Stomach smooth muscle (tissue), 2 donors: ENCODE data around the gene CCL2.
"Not testable (repeated sequence)": the region's sequence is repeated elsewhere in the genome, so short reads cannot be mapped to it uniquely, and the experiment has no call there.

Experiments
- H3K27ac ChIP-seq: one replicate; pipeline ENCODE4 v1.7.0; 2013; ENCODE audit warnings: mild to moderate bottlenecking, low read length, inconsistent platforms
- H3K27me3 ChIP-seq, 2 donors: one replicate each; pipeline ENCODE4 v1.7.0; 2013; ENCODE audit warnings: low read length in 2 of 2; ENCODE audit not compliant: insufficient read depth in 2 of 2, control insufficient read depth in 1 of 2
- H3K36me3 ChIP-seq, 2 donors: one replicate each; pipeline ENCODE4 v1.7.0; 2013; ENCODE audit warnings: low read length in 2 of 2; ENCODE audit not compliant: control insufficient read depth in 2 of 2, insufficient read depth in 2 of 2
- H3K4me1 ChIP-seq: one replicate; pipeline ENCODE4 v1.7.0; 2013; ENCODE audit warnings: low read length; ENCODE audit not compliant: control insufficient read depth, insufficient read depth
- H3K4me3 ChIP-seq, 2 donors: one replicate each; pipeline ENCODE4 v1.7.0; 2013; ENCODE audit warnings: low read length in 2 of 2
- H3K9ac ChIP-seq, 2 donors: one replicate each; pipeline ENCODE4 v1.7.0; 2013; ENCODE audit warnings: low read length in 2 of 2, mild to moderate bottlenecking in 1 of 2
- H3K9me3 ChIP-seq, 2 donors: one replicate each; pipeline ENCODE4 v1.7.0; 2013; ENCODE audit warnings: low read length in 2 of 2; ENCODE audit not compliant: control insufficient read depth in 2 of 2
- donor health status: healthy.
- donor health status: Pancreatic carcinoma.

Gene CCL2

GRCh38 chr17:34225046-34225445 lies 30.0 kb upstream of the CCL2 start:
- Histone ChIP-seq H3K36me3 (no peaks in the 10 kb centered on the region), H3K27ac (no peak overlapping the region), H3K9ac (no peak overlapping the region), H3K9me3 (no peaks in the 10 kb centered on the region), H3K4me1 (no peaks in the 10 kb centered on the region), H3K27me3 (no peaks in the 10 kb centered on the region), H3K4me3 (no peak overlapping the region)

DNA sequence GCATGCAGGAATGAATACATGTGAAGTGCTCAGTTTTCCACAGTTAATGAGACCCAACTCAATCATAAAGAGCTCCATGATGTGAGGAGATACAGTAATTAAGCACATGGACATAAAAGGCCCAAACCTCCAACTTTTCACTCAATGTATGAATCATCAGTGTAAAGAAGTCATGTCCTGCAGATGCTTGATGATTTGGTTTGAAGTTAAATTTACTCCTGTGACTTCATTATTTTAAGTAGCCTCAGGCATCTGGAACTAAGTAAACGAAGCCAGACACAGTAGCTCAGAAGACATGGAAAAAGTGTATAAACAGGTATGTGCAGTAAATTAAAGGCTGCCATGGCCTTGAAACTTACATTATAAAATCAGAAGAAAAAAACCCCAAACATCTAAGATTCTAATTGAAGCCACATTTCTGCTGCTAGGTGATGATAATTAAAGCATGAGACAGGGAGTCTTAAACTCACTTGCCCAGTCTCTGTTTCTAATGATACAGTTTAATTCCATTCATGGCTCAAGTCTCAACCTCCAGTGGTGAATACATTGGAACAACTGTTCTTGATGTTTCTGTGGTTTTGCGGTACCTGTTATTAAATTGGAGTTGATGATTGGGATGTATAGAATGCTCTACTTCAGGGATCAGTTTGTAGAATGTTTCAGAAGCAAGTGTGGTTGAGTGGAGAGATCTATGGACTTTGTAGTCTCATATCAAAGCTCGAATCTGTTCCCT lies 28.9 kb upstream of the CCL2 start:
- Histone ChIP-seq H3K36me3 (no peaks in the 10 kb centered on the region), H3K4me3 (no peak overlapping the region), H3K27ac (no peak overlapping the region), H3K9ac (no peak overlapping the region), H3K4me1 (no peaks in the 10 kb centered on the region), H3K27me3 (no peaks in the 10 kb centered on the region), H3K9me3 (no peaks in the 10 kb centered on the region)

DNA sequence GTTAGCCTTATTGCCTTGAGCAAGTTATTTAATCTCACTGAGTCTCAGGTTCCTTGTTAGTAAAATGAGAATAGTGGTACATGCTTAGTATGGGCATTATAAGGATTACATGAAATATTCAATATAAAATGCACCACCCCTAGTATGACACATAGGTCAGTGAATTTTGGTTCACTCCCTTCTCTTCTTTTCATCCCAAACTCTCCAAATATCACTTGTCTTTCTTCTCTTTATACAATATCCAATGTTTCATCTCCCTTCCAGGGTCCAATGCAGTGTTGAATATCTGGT lies 28.4 kb upstream of the CCL2 start:
- Histone ChIP-seq H3K4me3 (no peak overlapping the region), H3K9ac (no peak overlapping the region), H3K4me1 (no peaks in the 10 kb centered on the region), H3K27ac (no peak overlapping the region), H3K9me3 (no peaks in the 10 kb centered on the region), H3K36me3 (no peaks in the 10 kb centered on the region), H3K27me3 (no peaks in the 10 kb centered on the region)

- H3K4me3 ChIP-seq, H3K4me1 ChIP-seq, H3K27ac ChIP-seq, H3K9me3 ChIP-seq, H3K36me3 ChIP-seq, H3K27me3 ChIP-seq, H3K9ac ChIP-seq: not testable (repeated sequence)
These were observed 27.8 kb upstream of the CCL2 start for GRCh38 chr17:34227293-34227692.

DNA sequence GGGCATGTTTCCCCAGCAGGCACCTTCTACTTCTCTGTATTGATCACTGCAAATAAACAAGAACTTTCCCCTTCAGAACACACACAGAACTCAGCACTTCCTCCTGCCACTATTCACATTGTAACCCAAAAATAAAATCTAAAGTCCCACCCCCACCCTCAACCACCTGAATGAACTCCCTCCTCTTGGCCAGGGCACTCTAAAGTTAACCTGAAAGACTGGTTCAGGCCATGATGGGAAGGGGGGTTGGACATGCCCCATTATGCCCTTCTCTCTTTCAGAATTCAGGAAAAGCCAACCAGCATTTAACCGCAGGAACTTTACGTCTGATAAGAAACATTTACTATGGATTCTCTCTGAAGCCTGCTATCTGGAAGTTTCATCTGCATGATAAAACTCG lies 27.4 kb upstream of the CCL2 start:
- H3K9ac ChIP-seq, result no peak overlapping the region

GRCh38 chr17:34228781-34229180 lies 26.3 kb upstream of the CCL2 start:
- Histone ChIP-seq H3K27me3 (no peaks in the 10 kb centered on the region), H3K9me3 (no peaks in the 10 kb centered on the region), H3K4me3 (no peak overlapping the region), H3K9ac (no peak overlapping the region), H3K27ac (no peak overlapping the region), H3K4me1 (peaks cover 5% of the 10 kb centered on the region), H3K36me3 (no peaks in the 10 kb centered on the region)

More for the DNA sequence above, 27.4 kb upstream of the CCL2 start:
- Histone ChIP-seq H3K27ac (no peak overlapping the region), H3K4me1 (no peaks in the 10 kb centered on the region), H3K4me3 (no peak overlapping the region), H3K9me3 (no peaks in the 10 kb centered on the region), H3K36me3 (no peaks in the 10 kb centered on the region), H3K27me3 (no peaks in the 10 kb centered on the region)

DNA sequence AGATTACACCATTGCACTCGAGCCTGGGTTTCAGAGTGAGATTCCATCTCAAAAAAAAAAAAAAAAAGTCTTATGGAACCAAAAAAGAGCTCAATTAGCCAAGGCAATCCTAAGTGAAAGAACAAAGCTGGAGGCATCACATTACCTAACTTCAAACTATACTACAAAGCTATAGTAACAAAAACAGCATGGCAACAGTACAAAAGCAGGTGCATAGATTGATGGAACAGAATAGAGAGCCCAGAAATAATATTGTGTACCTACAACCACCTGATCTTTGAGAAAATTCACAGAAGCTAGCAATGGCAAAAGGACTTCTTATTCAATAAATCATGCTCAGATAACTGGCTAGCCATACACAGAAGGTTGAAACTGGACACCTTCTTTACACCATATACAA lies 24.7 kb upstream of the CCL2 start:
- Histone ChIP-seq H3K9ac (no peak overlapping the region), H3K4me1 (peaks cover 20% of the 10 kb centered on the region), H3K4me3 (no peak overlapping the region), H3K36me3 (no peaks in the 10 kb centered on the region), H3K9me3 (no peaks in the 10 kb centered on the region), H3K27ac (no peak overlapping the region), H3K27me3 (no peaks in the 10 kb centered on the region)

GRCh38 chr17:34234616-34235015 lies 20.5 kb upstream of the CCL2 start:
- Histone ChIP-seq H3K27ac (peak overlapping the region; percentile 49), H3K4me1 (peaks cover 47% of the 10 kb centered on the region), H3K9ac (peak overlapping the region in 1 of 2 donors; percentile 30), H3K27me3 (no peaks in the 10 kb centered on the region), H3K36me3 (no peaks in the 10 kb centered on the region), H3K9me3 (no peaks in the 10 kb centered on the region), H3K4me3 (no peak overlapping the region)

GRCh38 chr17:34235389-34236028 lies 19.6 kb upstream of the CCL2 start:
- H3K4me1 ChIP-seq, result peaks cover 47% of the 10 kb centered on the region
- H3K27me3 ChIP-seq, result no peaks in the 10 kb centered on the region
- H3K4me3 ChIP-seq, result no peak overlapping the region
- H3K27ac ChIP-seq, result peak overlapping the region; percentile 49
- peak overlapping the region; percentile 30 to 51 for H3K9ac ChIP-seq
- no peaks in the 10 kb centered on the region for H3K9me3 ChIP-seq
- H3K36me3 ChIP-seq, result no peaks in the 10 kb centered on the region

DNA sequence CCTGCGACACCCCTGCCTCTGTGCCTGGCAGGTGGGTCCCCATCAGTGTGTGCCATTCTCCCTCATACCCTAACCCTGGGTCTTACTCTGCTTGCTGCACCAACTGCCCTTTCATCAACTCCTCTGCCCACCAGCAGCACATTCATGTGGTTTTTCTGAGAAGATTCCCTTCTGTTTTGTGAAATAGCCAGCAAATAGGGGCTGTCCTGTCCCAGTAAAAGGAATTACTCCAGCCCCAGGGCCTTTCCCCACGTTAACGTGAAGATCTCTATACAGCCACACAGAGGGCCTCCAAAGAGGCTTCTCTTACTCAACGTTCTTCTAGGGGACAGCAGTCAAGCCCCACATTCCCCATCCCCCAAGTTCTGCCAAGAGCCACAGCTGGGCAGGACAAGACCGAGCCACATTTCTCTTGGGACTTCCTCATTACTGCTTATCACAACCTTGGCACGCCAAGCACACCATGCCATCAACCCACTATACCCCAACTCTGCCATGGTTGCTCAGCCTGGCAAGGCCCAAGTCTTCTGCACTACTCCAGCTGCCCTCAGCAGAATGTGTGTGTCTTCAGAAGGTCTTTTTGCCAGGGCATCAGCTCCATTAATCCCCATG lies 18.7 kb upstream of the CCL2 start:
- H3K9me3 ChIP-seq, result no peaks in the 10 kb centered on the region
- H3K4me1 ChIP-seq, result peaks cover 47% of the 10 kb centered on the region
- H3K36me3 ChIP-seq, result no peaks in the 10 kb centered on the region
- peak overlapping the region; percentile 49 for H3K27ac ChIP-seq
- no peak overlapping the region for H3K4me3 ChIP-seq
- H3K27me3 ChIP-seq, result no peaks in the 10 kb centered on the region
- no peak overlapping the region for H3K9ac ChIP-seq

DNA sequence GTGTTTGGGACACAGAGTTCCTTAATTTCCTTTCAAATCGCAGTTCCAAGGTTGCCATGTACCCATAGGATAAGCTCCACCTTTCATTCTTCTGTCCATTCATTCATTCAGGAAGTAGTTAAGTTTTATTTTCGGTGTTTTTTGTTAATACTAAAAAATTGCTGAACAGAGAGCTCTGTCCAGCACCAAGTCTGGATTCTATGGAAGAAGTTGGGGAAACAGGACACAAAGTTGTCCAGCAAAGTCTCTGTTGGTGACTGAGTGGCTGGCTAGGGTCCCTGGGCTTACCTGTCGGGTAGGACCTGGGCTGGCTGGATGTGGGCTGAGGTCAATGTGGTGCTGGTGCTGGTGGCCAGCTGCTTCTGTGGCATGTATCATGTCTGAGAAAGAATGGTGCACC lies 17.6 kb upstream of the CCL2 start:
- H3K4me3 ChIP-seq, result no peak overlapping the region
- no peaks in the 10 kb centered on the region for H3K36me3 ChIP-seq
- no peak overlapping the region for H3K27ac ChIP-seq
- H3K27me3 ChIP-seq, result no peaks in the 10 kb centered on the region
- H3K9ac ChIP-seq, result no peak overlapping the region
- H3K4me1 ChIP-seq, result peaks cover 47% of the 10 kb centered on the region
- H3K9me3 ChIP-seq, result no peaks in the 10 kb centered on the region
